ENCODE measurements around the gene SEC63.
"Not testable (repeated sequence)": the region's sequence is repeated elsewhere in the genome, so short reads cannot be mapped to it uniquely, and the experiment has no call there.

SEC63 gene

GRCh38 chr6:107943626-107944439, 14.2 kb downstream of the SEC63 start:
- Histone ChIP-seq H3K9me3 (ENCODE audit: insufficient read depth, low read depth, low read length) (no peaks in the 10 kb centered on the region), H3K36me3 (ENCODE audit: insufficient read depth, low read length) (peaks cover 3% of the 10 kb centered on the region; the same call in 1 of the 2 replicates), H3K9ac (ENCODE audit: low read depth, low read length) (no peak overlapping the region), H3K4me1 (ENCODE audit: insufficient read depth, low read length) (0 out of 2 replicates have a peak, but pooled peaks cover 4% of the 10 kb centered on the region), H3K4me3 (ENCODE audit: low read length) (no peak overlapping the region), H3K27ac (ENCODE audit: low read depth, low read length) (no peak overlapping the region), H3K27me3 (ENCODE audit: insufficient read depth, low read length) (no peaks in the 10 kb centered on the region)
- 92% methylated on average over 6 of the region's 6 CpGs for WGBS

GRCh38 chr6:107942142-107942541, 15.9 kb downstream of the SEC63 start:
- Histone ChIP-seq H3K4me1 (ENCODE audit: insufficient read depth, low read length) (0 out of 2 replicates have a peak, but pooled peaks cover 4% of the 10 kb centered on the region), H3K27ac (ENCODE audit: low read depth, low read length) (no peak overlapping the region), H3K27me3 (ENCODE audit: insufficient read depth, low read length) (no peaks in the 10 kb centered on the region), H3K9ac (ENCODE audit: low read depth, low read length) (no peak overlapping the region), H3K9me3 (ENCODE audit: insufficient read depth, low read depth, low read length) (no peaks in the 10 kb centered on the region), H3K4me3 (ENCODE audit: low read length) (no peak overlapping the region), H3K36me3 (ENCODE audit: insufficient read depth, low read length) (peaks cover 3% of the 10 kb centered on the region; the same call in 1 of the 2 replicates)
- 91% methylated on average over 2 of the region's 4 CpGs for WGBS

- H3K27me3 ChIP-seq (ENCODE audit: insufficient read depth, low read length): no peaks in the 10 kb centered on the region
- H3K4me1 ChIP-seq (ENCODE audit: insufficient read depth, low read length): 0 out of 2 replicates have a peak, but pooled peaks cover 4% of the 10 kb centered on the region
- no peak overlapping the region for H3K27ac ChIP-seq (ENCODE audit: low read depth, low read length)
- H3K36me3 ChIP-seq (ENCODE audit: insufficient read depth, low read length): peaks cover 6% of the 10 kb centered on the region; the same call in 1 of the 2 replicates
- no peak overlapping the region for H3K4me3 ChIP-seq (ENCODE audit: low read length)
- H3K9ac ChIP-seq (ENCODE audit: low read depth, low read length): no peak overlapping the region
- WGBS: 94% methylated on average over 6 of the region's 6 CpGs
- H3K9me3 ChIP-seq (ENCODE audit: insufficient read depth, low read depth, low read length): peaks cover 3% of the 10 kb centered on the region; the same call in 1 of the 2 replicates
Observed at GRCh38 chr6:107941627-107942026, 16.4 kb downstream of the SEC63 start.

- Histone ChIP-seq H3K36me3 (ENCODE audit: insufficient read depth, low read length) (peaks cover 7% of the 10 kb centered on the region; the same call in 1 of the 2 replicates), H3K9me3 (ENCODE audit: insufficient read depth, low read depth, low read length) (peaks cover 4% of the 10 kb centered on the region; the same call in 1 of the 2 replicates), H3K4me1 (ENCODE audit: insufficient read depth, low read length) (0 out of 2 replicates have a peak, but pooled peaks cover 4% of the 10 kb centered on the region), H3K9ac (ENCODE audit: low read depth, low read length) (no peak overlapping the region), H3K27me3 (ENCODE audit: insufficient read depth, low read length) (no peaks in the 10 kb centered on the region), H3K27ac (ENCODE audit: low read depth, low read length) (no peak overlapping the region), H3K4me3 (ENCODE audit: low read length) (no peak overlapping the region)
- WGBS: 83% methylated on average over 2 of the region's 2 CpGs
Observed at GRCh38 chr6:107941199-107941598, 16.8 kb downstream of the SEC63 start.

- not testable (repeated sequence) for H3K4me3 ChIP-seq (ENCODE audit: low read length); H3K27ac ChIP-seq (ENCODE audit: low read depth, low read length); H3K4me1 ChIP-seq (ENCODE audit: insufficient read depth, low read length); H3K9ac ChIP-seq (ENCODE audit: low read depth, low read length); H3K27me3 ChIP-seq (ENCODE audit: insufficient read depth, low read length)
- 96% methylated on average over 5 of the region's 5 CpGs for WGBS
- Histone ChIP-seq H3K36me3 (ENCODE audit: insufficient read depth, low read length) (peaks cover 17% of the 10 kb centered on the region; the same call in 1 of the 2 replicates), H3K9me3 (ENCODE audit: insufficient read depth, low read depth, low read length) (peaks cover 25% of the 10 kb centered on the region)
Observed at GRCh38 chr6:107936910-107937292, 21.1 kb downstream of the SEC63 start.

GRCh38 chr6:107936162-107936909, 21.7 kb downstream of the SEC63 start:
- 86% methylated on average over 3 of the region's 3 CpGs for WGBS
- H3K4me3 ChIP-seq (ENCODE audit: low read length): no peak overlapping the region

GRCh38 chr6:107934229-107934628, 23.8 kb downstream of the SEC63 start:
- not testable (repeated sequence) for H3K9ac ChIP-seq (ENCODE audit: low read depth, low read length); H3K27me3 ChIP-seq (ENCODE audit: insufficient read depth, low read length); H3K4me1 ChIP-seq (ENCODE audit: insufficient read depth, low read length); H3K4me3 ChIP-seq (ENCODE audit: low read length); H3K27ac ChIP-seq (ENCODE audit: low read depth, low read length)
- WGBS: 92% methylated on average over 25 of the region's 35 CpGs
- Histone ChIP-seq H3K9me3 (ENCODE audit: insufficient read depth, low read depth, low read length) (peaks cover 33% of the 10 kb centered on the region), H3K36me3 (ENCODE audit: insufficient read depth, low read length) (peaks cover 20% of the 10 kb centered on the region)

More at GRCh38 chr6:107936162-107936909, 21.7 kb downstream of the SEC63 start:
- H3K36me3 ChIP-seq (ENCODE audit: insufficient read depth, low read length): peaks cover 17% of the 10 kb centered on the region; the same call in 1 of the 2 replicates
- H3K27ac ChIP-seq (ENCODE audit: low read depth, low read length): no peak overlapping the region
- H3K9ac ChIP-seq (ENCODE audit: low read depth, low read length): no peak overlapping the region
- H3K4me1 ChIP-seq (ENCODE audit: insufficient read depth, low read length): no peaks in the 10 kb centered on the region
- peaks cover 28% of the 10 kb centered on the region for H3K9me3 ChIP-seq (ENCODE audit: insufficient read depth, low read depth, low read length)
- no peaks in the 10 kb centered on the region for H3K27me3 ChIP-seq (ENCODE audit: insufficient read depth, low read length)

GRCh38 chr6:107932580-107932979, 25.4 kb downstream of the SEC63 start:
- Histone ChIP-seq H3K36me3 (ENCODE audit: insufficient read depth, low read length) (peaks cover 33% of the 10 kb centered on the region), H3K4me3 (ENCODE audit: low read length) (no peak overlapping the region), H3K9me3 (ENCODE audit: insufficient read depth, low read depth, low read length) (peaks cover 35% of the 10 kb centered on the region), H3K27ac (ENCODE audit: low read depth, low read length) (no peak overlapping the region), H3K4me1 (ENCODE audit: insufficient read depth, low read length) (no peaks in the 10 kb centered on the region), H3K9ac (ENCODE audit: low read depth, low read length) (no peak overlapping the region), H3K27me3 (ENCODE audit: insufficient read depth, low read length) (no peaks in the 10 kb centered on the region)
- WGBS: 93% methylated on average over 1 of the region's 3 CpGs

- WGBS: 98% methylated on average over 3 of the region's 3 CpGs
- peaks cover 35% of the 10 kb centered on the region for H3K9me3 ChIP-seq (ENCODE audit: insufficient read depth, low read depth, low read length)
- H3K4me1 ChIP-seq (ENCODE audit: insufficient read depth, low read length): no peaks in the 10 kb centered on the region
- no peaks in the 10 kb centered on the region for H3K27me3 ChIP-seq (ENCODE audit: insufficient read depth, low read length)
- H3K36me3 ChIP-seq (ENCODE audit: insufficient read depth, low read length): peaks cover 38% of the 10 kb centered on the region
- no peak overlapping the region for H3K9ac ChIP-seq (ENCODE audit: low read depth, low read length)
- H3K4me3 ChIP-seq (ENCODE audit: low read length): no peak overlapping the region
- no peak overlapping the region for H3K27ac ChIP-seq (ENCODE audit: low read depth, low read length)
Observed at GRCh38 chr6:107931894-107932293, 26.1 kb downstream of the SEC63 start.

GRCh38 chr6:107928984-107929383, 29.0 kb downstream of the SEC63 start:
- Histone ChIP-seq H3K36me3 (ENCODE audit: insufficient read depth, low read length) (peaks cover 52% of the 10 kb centered on the region), H3K9ac (ENCODE audit: low read depth, low read length) (no peak overlapping the region), H3K9me3 (ENCODE audit: insufficient read depth, low read depth, low read length) (peaks cover 44% of the 10 kb centered on the region), H3K27me3 (ENCODE audit: insufficient read depth, low read length) (no peaks in the 10 kb centered on the region), H3K4me1 (ENCODE audit: insufficient read depth, low read length) (no peaks in the 10 kb centered on the region), H3K27ac (ENCODE audit: low read depth, low read length) (no peak overlapping the region), H3K4me3 (ENCODE audit: low read length) (no peak overlapping the region)
- 92% methylated on average over 1 of the region's 2 CpGs for WGBS
